NCI-H82 (cell line): ENCODE measurements around the gene SH3GL1.

ENCODE experiments used
- DNase-seq: peaks from one replicate; lab custom pipeline; 2025; lab: John Stamatoyannopoulos, UW

SH3GL1 gene

GRCh38 chr19:4431808-4432674, 31.7 kb upstream of the SH3GL1 start:
- DNase-seq: no peak

GRCh38 chr19:4431296-4431695, 30.9 kb upstream of the SH3GL1 start:
- DNase-seq: no peak

GRCh38 chr19:4430760-4431159, 30.4 kb upstream of the SH3GL1 start:
- DNase-seq: no peak

GRCh38 chr19:4429771-4430171, 29.4 kb upstream of the SH3GL1 start:
- DNase-seq: no peak

GRCh38 chr19:4429256-4429655, 28.9 kb upstream of the SH3GL1 start:
- DNase-seq: no peak

GRCh38 chr19:4428326-4428975, 28.1 kb upstream of the SH3GL1 start:
- no peak for DNase-seq

- no peak for DNase-seq
Measured at GRCh38 chr19:4425537-4425936, 25.2 kb upstream of the SH3GL1 start.

GRCh38 chr19:4423416-4424126, 23.2 kb upstream of the SH3GL1 start:
- DNase-seq: no peak

- DNase-seq: no peak
Measured at GRCh38 chr19:4416268-4416667, 15.9 kb upstream of the SH3GL1 start.

- no peak for DNase-seq
Measured at GRCh38 chr19:4415352-4415751, 15.0 kb upstream of the SH3GL1 start.

GRCh38 chr19:4414800-4415321, 14.5 kb upstream of the SH3GL1 start:
- DNase-seq: peak; percentile 89

- DNase-seq: no peak
Measured at GRCh38 chr19:4414144-4414799, 13.9 kb upstream of the SH3GL1 start.

- DNase-seq: no peak
Measured at GRCh38 chr19:4413588-4413987, 13.2 kb upstream of the SH3GL1 start.

GRCh38 chr19:4409123-4409933, 9.0 kb upstream of the SH3GL1 start:
- DNase-seq: no peak

GRCh38 chr19:4406626-4407025, 6.3 kb upstream of the SH3GL1 start:
- DNase-seq: no peak

GRCh38 chr19:4405977-4406376, 5.6 kb upstream of the SH3GL1 start:
- DNase-seq: no peak

GRCh38 chr19:4403005-4403761, 2.8 kb upstream of the SH3GL1 start:
- DNase-seq: peak; percentile 31

GRCh38 chr19:4402171-4403004, 2.0 kb upstream of the SH3GL1 start, which contains the start of gene CHAF1A:
CHAF1A (plus strand) TSS chr19:4402640; CDS start chr19:4402763, 123 bp downstream.
- DNase-seq: peak; percentile 99

GRCh38 chr19:4401769-4402170, 1.4 kb upstream of the SH3GL1 start:
- DNase-seq: no peak

- peak; percentile 47 for DNase-seq
Measured at GRCh38 chr19:4399812-4400134, 574 bp downstream of the SH3GL1 start.
